K562 (cell line): Measurements from ENCODE around the gene GBF1. TPM values are rescaled to one million over a fixed set of nuclear protein-coding genes. Genes with fewer than 3 reads are reported as not detected.

Experiments used
- ATAC-seq: fragments of 200-7000 bp; cut with Tn5 transposase; 3 replicates; pipeline ENCODE4 v1.9.1; 2020; ENCODE audit warnings: moderate library complexity
- BruUV-seq: library from RNA; stranded (reverse); fragments of 400-500 nt; replicated peaks from 2 replicates; lab custom pipeline; 2021; lab: Mats Ljungman, UMichigan
- CTCF ChIA-PET: fragments of 300-600 bp; formaldehyde crosslinking; extraction: SDS; loops from one replicate; lab custom pipeline; 2021; ENCODE audit warnings: low intra/inter-chr PET ratio; lab: Yijun Ruan, JAX
- POLR2A ChIA-PET: fragments of 300-600, 350-650 bp; sonication (Branson Sonifier 250); formaldehyde crosslinking; extraction: SDS; loops from one replicate; lab custom pipeline; 2021; ENCODE audit warnings: antibody characterized with exemption, inconsistent platforms; lab: Yijun Ruan, JAX
- DNase-seq, 4 experiments: peaks; one replicate each; pipeline versions ENCODE4 v3.0.0 to v3.0.0-alpha.2; 2011 to 2018; ENCODE audit warnings: low spot score in 3 of 4, mixed read lengths in 3 of 4; ENCODE audit errors: extremely low read depth in 1 of 4
- FAIRE-seq: peaks from 2 replicates; lab custom pipeline; 2011; peaks lifted over from hg19 to GRCh38; lab: Jason Lieb, UNC
- H2AFZ ChIP-seq: 2 replicates; pipeline ENCODE4 v1.6.0; 2011; ENCODE audit warnings: low read depth, low read length, control low read depth, inconsistent platforms
- H3K27ac ChIP-seq: fragments of 200-600 bp; 3 replicates; pipeline ENCODE4 v1.8.0; 2011; ENCODE audit warnings: low read depth, mild to moderate bottlenecking, control low read depth, inconsistent platforms, low read length, moderate library complexity, mixed read lengths; ENCODE audit errors: extremely low read depth
- H3K27me3 ChIP-seq, 2 experiments: fragments of 300-600 bp in 1 of 2; 2 replicates in 1 of 2; 3 replicates in 1 of 2; pipeline versions ENCODE4 v1.6.0 to v1.8.0; 2011; ENCODE audit warnings: inconsistent platforms in 2 of 2, low read length in 2 of 2, mild to moderate bottlenecking in 1 of 2, mixed read lengths in 1 of 2, moderate library complexity in 1 of 2; ENCODE audit not compliant: control insufficient read depth in 2 of 2, insufficient read depth in 2 of 2
- H3K36me3 ChIP-seq: fragments of 300-600 bp; 3 replicates; pipeline ENCODE4 v1.8.0; 2011; ENCODE audit warnings: mild to moderate bottlenecking, low read length, inconsistent platforms; ENCODE audit not compliant: control insufficient read depth, insufficient read depth
- H3K4me1 ChIP-seq, 2 experiments: fragments of 200-600 bp in 1 of 2; replicated peaks in 1 of 2; 2 replicates in 1 of 2; 3 replicates in 1 of 2; pipeline versions ENCODE4 v1.5.1 to v1.8.0; 2011; ENCODE audit warnings: inconsistent platforms in 2 of 2, low read length in 2 of 2, mild to moderate bottlenecking in 1 of 2, mixed read lengths in 1 of 2, moderate library complexity in 1 of 2; ENCODE audit not compliant: control insufficient read depth in 2 of 2, insufficient read depth in 2 of 2
- H3K4me2 ChIP-seq: 2 replicates; pipeline ENCODE4 v1.6.1; 2011; ENCODE audit warnings: low read length, control low read depth, inconsistent platforms, mixed read lengths; ENCODE audit not compliant: insufficient read depth
- H3K4me3 ChIP-seq: fragments of 200-600 bp; sonication (generic), shearing (Covaris generic); 2 replicates; pipeline ENCODE4 v1.5.1; 2016; ENCODE audit warnings: control low read depth, inconsistent platforms
- H3K79me2 ChIP-seq: fragments of 200-600 bp; 3 replicates; pipeline ENCODE4 v1.8.0; 2011; ENCODE audit warnings: low read length, inconsistent platforms; ENCODE audit not compliant: control insufficient read depth, insufficient read depth
- H3K9ac ChIP-seq, 2 experiments: 2 replicates each; pipeline versions ENCODE4 v1.6.0 to v1.6.1; 2011; ENCODE audit warnings: low read depth in 2 of 2, low read length in 2 of 2, control low read depth in 1 of 2, inconsistent platforms in 1 of 2, mild to moderate bottlenecking in 1 of 2, mixed read lengths in 1 of 2; ENCODE audit not compliant: insufficient read depth in 1 of 2
- H3K9me1 ChIP-seq: one replicate; pipeline ENCODE4 v1.6.0; 2011; ENCODE audit warnings: inconsistent platforms, mild to moderate bottlenecking, low read length, moderate library complexity; ENCODE audit not compliant: control insufficient read depth, insufficient read depth
- H3K9me3 ChIP-seq: replicated peaks from 2 replicates; pipeline ENCODE4 v1.5.1; 2011; ENCODE audit warnings: low read depth, low read length, inconsistent platforms; ENCODE audit not compliant: control insufficient read depth, insufficient read depth
- H4K20me1 ChIP-seq: replicated peaks from 2 replicates; pipeline ENCODE4 v1.6.1; 2011; ENCODE audit warnings: low read length, inconsistent platforms, mixed read lengths; ENCODE audit not compliant: control insufficient read depth, insufficient read depth
- CHD2 ChIP-seq: IDR thresholded peaks from 2 replicates; pipeline ENCODE4 v1.6.1; 2011; ENCODE audit warnings: low read depth, low read length
- FOXJ2 ChIP-seq: fragments of 200-800 bp; sonication (Bioruptor generic); IDR thresholded peaks from 2 replicates; pipeline ENCODE4 v1.6.1; 2016; ENCODE audit warnings: missing genetic modification characterization, missing compliant biosample characterization
- HDAC1 ChIP-seq, 2 experiments: fragments of 450-650 bp; IDR thresholded peaks; 2 replicates each; pipeline ENCODE4 v1.6.1; 2016 to 2017; ENCODE audit warnings: inconsistent platforms in 1 of 2, mild to moderate bottlenecking in 1 of 2, moderate library complexity in 1 of 2
- HNRNPLL ChIP-seq: fragments of 200-400 bp; formaldehyde crosslinking; IDR thresholded peaks from 2 replicates; pipeline ENCODE4 v1.6.1; 2017; ENCODE audit warnings: low read length, low read depth, mild to moderate bottlenecking; ENCODE audit not compliant: poor library complexity, severe bottlenecking
- MAFG ChIP-seq: fragments of 450-650 bp; conservative IDR thresholded peaks from 2 replicates; pipeline ENCODE4 v1.6.1; 2016; ENCODE audit warnings: missing genetic modification characterization, missing compliant biosample characterization
- PYGO2 ChIP-seq: fragments of 450-650 bp; IDR thresholded peaks from 2 replicates; pipeline ENCODE4 v1.6.1; 2016; ENCODE audit warnings: mild to moderate bottlenecking, missing genetic modification characterization, moderate library complexity, missing compliant biosample characterization
- ZNF165 ChIP-seq: fragments of 250-450 bp; sonication (Bioruptor Pico); IDR thresholded peaks from 2 replicates; pipeline ENCODE4 v1.4.0; 2020; ENCODE audit warnings: borderline replicate concordance
- WGBS: fragments of 100-300 bp; shearing (Covaris generic); methylation state at CpG from one replicate; pipeline ENCODE4 v1.1.6; 2016; ENCODE audit warnings: low coverage, mixed read lengths; ENCODE audit not compliant: insufficient coverage; ENCODE audit errors: missing lambda C conversion rate; 5-methylcytosine and 5-hydroxymethylcytosine counted together
- in situ Hi-C: fragments of 300-500 bp; cut with MboI; formaldehyde crosslinking; loops from 4 replicates; pipeline ENCODE4 v1.15.0; 2018; ENCODE audit warnings: inconsistent platforms, mixed read lengths
- intact Hi-C: fragments of 100-400 bp; cut with micrococcal nuclease; formaldehyde crosslinking; loops from 2 replicates; pipeline ENCODE4 v1.14.2; 2022
- polyA plus RNA-seq, 8 experiments: library from polyadenylated mRNA; depleted of rRNA in 4 of 8; stranded (reverse) in 5 of 8; unstranded in 3 of 8; fragments of >200 nt; fragmentation: Nextera tagmentation in 2 of 8; fragmentation: Illumina TruSeq in 1 of 8; extraction: Ambion mirVana in 2 of 8; extraction: Trizol in 1 of 8; gene quantifications; 2 replicates each; pipeline versions ENCODE4 v1.2.1 to v1.2.3, GENCODE V29; 2011 to 2014; ENCODE audit warnings: inconsistent platforms in 1 of 8, missing spikeins in 1 of 8
- total RNA-seq, 7 experiments: library from RNA; depleted of rRNA in 6 of 7; stranded (reverse); fragments of >200 nt in 6 of 7; fragmentation: Illumina TruSeq in 2 of 7; extraction: Trizol in 2 of 7; gene quantifications; 2 replicates each; pipeline versions ENCODE4 v1.2.1 to v1.2.3, GENCODE V29; 2011 to 2021; ENCODE audit warnings: low replicate concordance in 1 of 7
- TF ChIP-seq, protein P1 (sequence below): fragments of 250-450 bp; sonication (Bioruptor Pico); IDR thresholded peaks from 2 replicates; pipeline ENCODE4 v1.5.0; 2021; ENCODE audit warnings: mild to moderate bottlenecking, borderline replicate concordance
- TF ChIP-seq, protein P2 (sequence below), 2 experiments: fragments of 450-650 bp; conservative IDR thresholded peaks; 2 replicates each; pipeline ENCODE4 v1.6.1; 2017; ENCODE audit warnings: mild to moderate bottlenecking in 2 of 2, moderate library complexity in 2 of 2

The GBF1 gene
- total and polyA plus RNA-seq, 9 of the 15 experiments (the other 6 are each of a cell fraction or from before 2014, with no cell fraction given): 0.69 to 28.0 (median 10.3) TPM

DNA sequence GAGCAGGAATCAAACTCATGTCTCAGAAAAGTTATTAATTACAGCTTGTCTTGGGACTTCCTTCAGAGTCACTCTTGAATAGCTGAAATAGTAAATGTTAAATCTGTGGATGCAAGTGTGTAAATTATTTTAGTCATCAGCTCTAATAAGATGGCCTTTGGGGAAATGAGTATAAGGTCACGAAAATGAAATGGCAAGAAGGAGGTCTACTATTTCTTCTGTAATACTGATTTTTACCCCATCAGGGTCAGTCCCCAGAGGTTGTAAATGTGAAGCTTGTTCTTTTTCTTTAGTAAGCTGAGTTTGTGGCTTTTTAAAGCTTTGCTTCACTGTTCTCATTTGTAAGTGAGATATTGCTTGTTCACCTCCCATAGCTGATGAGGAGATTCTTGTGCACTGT is 63.9 kb downstream of the GBF1 start:
- WGBS: 83% methylated on average over 1 of the region's 1 CpG
- peaks cover 34% of the 10 kb centered on the region for H4K20me1 ChIP-seq
- ATAC-seq (no peak), FAIRE-seq (no peak), DNase-seq (no peak)
- H3K36me3 ChIP-seq: no peaks in the 10 kb centered on the region
- no peaks in the 10 kb centered on the region for H3K9me3 ChIP-seq
- TF ChIP-seq MAFG (tag): no peak
- H3K27ac ChIP-seq: no peak overlapping the region
- H3K9ac ChIP-seq: no peak overlapping the region
- H3K4me3 ChIP-seq: no peak overlapping the region
- no peaks in the 10 kb centered on the region; a peak in 2 of 5 replicates for H3K4me1 ChIP-seq
- H3K9me1 ChIP-seq: no peaks in the 10 kb centered on the region
- in situ Hi-C loops (no loop called here), intact Hi-C loops (no loop called here)
- ChIA-PET POLR2A (interaction anchor here (1.2 kb wide), 1 partner anchor 30 kb away, joined by 3 read pairs; no protein-coding TSS in a partner anchor), CTCF (interaction anchor here (0.7 kb wide), 1 partner anchor 203 kb away, joined by 3 read pairs; no protein-coding TSS in a partner anchor)
- no peak overlapping the region for H2AFZ ChIP-seq
- no peak overlapping the region for H3K4me2 ChIP-seq
- no peaks in the 10 kb centered on the region for H3K27me3 ChIP-seq
- peaks cover 39% of the 10 kb centered on the region; the same call in 2 of the 3 replicates for H3K79me2 ChIP-seq
- no TSS peak for BruUV-seq

DNA sequence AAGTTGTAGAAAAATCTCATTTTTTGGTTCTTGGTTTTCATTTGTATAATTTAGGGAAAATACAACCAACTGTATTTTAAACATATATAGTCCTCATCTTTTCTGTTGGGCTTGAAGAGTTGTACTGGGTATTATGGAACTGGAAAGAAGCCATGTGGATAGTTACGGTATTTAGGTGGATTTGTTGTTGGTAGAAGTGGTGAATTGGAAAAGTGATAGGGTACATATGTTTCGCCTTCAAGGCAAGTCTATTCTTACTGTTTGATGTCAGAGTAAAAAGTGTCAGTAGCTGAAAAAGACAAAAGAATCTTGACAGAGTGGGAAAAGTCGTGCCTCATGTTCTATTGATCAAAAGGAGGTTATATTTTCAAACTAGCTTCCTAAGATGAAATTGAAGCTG is 64.6 kb downstream of the GBF1 start:
- CTCF ChIA-PET: interaction anchor here (0.7 kb wide), 1 partner anchor 202 kb away, joined by 3 read pairs; no protein-coding TSS in a partner anchor
- ATAC-seq: no peak
- no peak overlapping the region for H3K27ac ChIP-seq
- TF ChIP-seq HDAC1 (IDR thresholded peaks at IDR 0.05) (no peak), HNRNPLL (no peak), FOXJ2 (tag) (no peak), ZNF165 (CRISPR knock-in tag) (no peak), PYGO2 (tag) (no peak), CHD2 (no peak)
- TF ChIP-seq, protein P1, sequence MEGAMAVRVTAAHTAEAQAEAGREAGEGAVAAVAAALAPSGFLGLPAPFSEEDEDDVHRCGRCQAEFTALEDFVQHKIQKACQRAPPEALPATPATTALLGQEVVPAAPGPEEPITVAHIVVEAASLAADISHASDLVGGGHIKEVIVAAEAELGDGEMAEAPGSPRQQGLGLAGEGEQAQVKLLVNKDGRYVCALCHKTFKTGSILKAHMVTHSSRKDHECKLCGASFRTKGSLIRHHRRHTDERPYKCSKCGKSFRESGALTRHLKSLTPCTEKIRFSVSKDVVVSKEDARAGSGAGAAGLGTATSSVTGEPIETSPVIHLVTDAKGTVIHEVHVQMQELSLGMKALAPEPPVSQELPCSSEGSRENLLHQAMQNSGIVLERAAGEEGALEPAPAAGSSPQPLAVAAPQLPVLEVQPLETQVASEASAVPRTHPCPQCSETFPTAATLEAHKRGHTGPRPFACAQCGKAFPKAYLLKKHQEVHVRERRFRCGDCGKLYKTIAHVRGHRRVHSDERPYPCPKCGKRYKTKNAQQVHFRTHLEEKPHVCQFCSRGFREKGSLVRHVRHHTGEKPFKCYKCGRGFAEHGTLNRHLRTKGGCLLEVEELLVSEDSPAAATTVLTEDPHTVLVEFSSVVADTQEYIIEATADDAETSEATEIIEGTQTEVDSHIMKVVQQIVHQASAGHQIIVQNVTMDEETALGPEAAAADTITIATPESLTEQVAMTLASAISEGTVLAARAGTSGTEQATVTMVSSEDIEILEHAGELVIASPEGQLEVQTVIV: no peak
- TF ChIP-seq, protein P2, sequence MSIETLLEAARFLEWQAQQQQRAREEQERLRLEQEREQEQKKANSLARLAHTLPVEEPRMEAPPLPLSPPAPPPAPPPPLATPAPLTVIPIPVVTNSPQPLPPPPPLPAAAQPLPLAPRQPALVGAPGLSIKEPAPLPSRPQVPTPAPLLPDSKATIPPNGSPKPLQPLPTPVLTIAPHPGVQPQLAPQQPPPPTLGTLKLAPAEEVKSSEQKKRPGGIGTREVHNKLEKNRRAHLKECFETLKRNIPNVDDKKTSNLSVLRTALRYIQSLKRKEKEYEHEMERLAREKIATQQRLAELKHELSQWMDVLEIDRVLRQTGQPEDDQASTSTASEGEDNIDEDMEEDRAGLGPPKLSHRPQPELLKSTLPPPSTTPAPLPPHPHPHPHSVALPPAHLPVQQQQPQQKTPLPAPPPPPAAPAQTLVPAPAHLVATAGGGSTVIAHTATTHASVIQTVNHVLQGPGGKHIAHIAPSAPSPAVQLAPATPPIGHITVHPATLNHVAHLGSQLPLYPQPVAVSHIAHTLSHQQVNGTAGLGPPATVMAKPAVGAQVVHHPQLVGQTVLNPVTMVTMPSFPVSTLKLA (conservative IDR thresholded peaks at IDR 0.05): no peak

More for the DNA sequence above, 64.6 kb downstream of the GBF1 start:
- Histone ChIP-seq H2AFZ (no peak overlapping the region), H3K4me3 (no peak overlapping the region), H3K9me3 (no peaks in the 10 kb centered on the region), H3K79me2 (peaks cover 39% of the 10 kb centered on the region; the same call in 2 of the 3 replicates), H3K4me2 (no peak overlapping the region), H3K9me1 (no peaks in the 10 kb centered on the region), H3K27me3 (no peaks in the 10 kb centered on the region), H3K9ac (no peak overlapping the region), H4K20me1 (peaks cover 34% of the 10 kb centered on the region), H3K36me3 (0 out of 3 replicates have a peak, but pooled peaks cover 2% of the 10 kb centered on the region), H3K4me1 (no peaks in the 10 kb centered on the region; a peak in 2 of 5 replicates)
- BruUV-seq: no TSS peak
- WGBS: 67% methylated on average over 3 of the region's 3 CpGs
- FAIRE-seq (no peak), DNase-seq (no peak)
- intact Hi-C loops: no loop called here
- POLR2A ChIA-PET: no interaction called here
- in situ Hi-C loops: no loop called here
